Stimulated activated CD4-positive, alpha-beta T cell treated with anti-CD3 and anti-CD28 coated beads, Interleukin-2, amount 100 ng/mL, for 24 hours (primary cell): ENCODE measurements around the gene ACVR2B.

Source experiments
- DNase-seq, 2 donors: peaks; one replicate each; pipeline ENCODE4 v3.0.0-alpha.2; 2020

ACVR2B gene

GRCh38 chr3:38534180-38534579 is 80.5 kb downstream of the ACVR2B start:
- DNase-seq, result no peak

DNA sequence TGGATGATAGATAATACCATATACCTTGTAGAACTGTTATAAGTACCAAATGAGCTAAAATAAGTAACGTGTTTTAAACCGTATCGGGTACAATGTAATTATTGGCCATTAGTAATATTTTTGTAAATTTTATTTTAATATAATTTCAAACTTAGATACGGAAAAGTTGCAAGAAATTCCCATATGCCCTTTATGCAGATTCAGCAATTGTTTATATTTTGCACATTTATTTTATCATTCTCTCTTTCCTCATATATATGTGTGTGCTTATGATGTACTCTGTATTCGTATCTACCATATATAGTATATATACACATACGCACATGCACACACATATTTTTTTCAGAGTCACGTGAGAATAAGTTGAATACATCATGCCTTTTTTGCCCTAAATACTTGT is 80.9 kb downstream of the ACVR2B start:
- no peak for DNase-seq

GRCh38 chr3:38536671-38537070 is 83.0 kb downstream of the ACVR2B start:
- no peak for DNase-seq

- DNase-seq, result no peak
Observed at GRCh38 chr3:38538773-38539353, 85.2 kb downstream of the ACVR2B start.

- no peak for DNase-seq
Observed at GRCh38 chr3:38541806-38542205, 88.1 kb downstream of the ACVR2B start.
